ENCODE data around the gene ALDH3A1.
A peak's percentile ranks its signal among the peaks of the same experiment; 100 is the strongest.

The ALDH3A1 gene

DNA sequence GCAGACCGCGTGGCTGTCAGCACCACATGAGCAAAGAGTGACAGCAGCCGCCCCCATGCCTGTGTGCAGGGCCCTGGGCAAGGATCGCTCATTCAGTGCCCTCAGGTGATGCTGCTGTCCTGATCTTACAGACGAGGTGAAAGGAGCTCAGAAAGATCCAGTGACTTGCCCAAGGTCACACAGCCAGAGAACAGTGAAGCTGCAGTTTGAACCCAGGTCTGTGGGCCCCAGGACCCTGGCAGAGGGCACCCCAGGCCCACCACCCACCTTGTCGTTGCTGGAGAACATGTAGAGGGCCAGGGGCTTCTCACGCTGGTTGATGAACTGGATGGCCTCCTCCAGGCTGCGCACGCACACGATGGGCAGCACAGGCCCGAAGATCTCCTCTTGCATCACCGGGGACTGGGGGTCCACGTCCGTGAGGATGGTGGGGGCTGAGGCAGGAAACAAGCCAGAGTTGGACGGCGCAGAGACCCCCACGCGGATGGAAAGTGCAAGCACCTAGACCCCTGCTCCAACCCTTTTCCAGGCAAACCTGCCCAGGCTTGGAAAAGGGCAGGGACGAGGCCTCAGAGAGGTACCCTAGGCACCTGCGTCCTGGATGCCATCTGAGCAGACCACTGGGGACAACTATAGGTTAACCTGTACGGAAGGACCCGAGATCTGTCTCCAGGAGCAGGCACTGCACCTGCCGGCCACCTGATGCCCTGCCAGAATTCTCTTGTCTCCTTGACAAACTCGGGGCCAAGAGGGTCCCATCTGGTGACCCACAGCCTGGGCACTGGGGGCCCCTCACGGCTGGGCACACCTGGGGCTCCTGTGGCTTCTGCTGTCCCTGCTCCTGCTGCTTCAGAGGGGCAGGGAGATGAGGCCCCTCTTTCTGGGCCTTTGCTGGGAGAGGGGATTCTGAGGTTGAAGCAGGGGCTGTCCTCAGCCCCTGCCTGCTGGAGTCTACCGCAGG is 8.6 kb downstream of the ALDH3A1 start:
- DNase-seq, result no peak

DNA sequence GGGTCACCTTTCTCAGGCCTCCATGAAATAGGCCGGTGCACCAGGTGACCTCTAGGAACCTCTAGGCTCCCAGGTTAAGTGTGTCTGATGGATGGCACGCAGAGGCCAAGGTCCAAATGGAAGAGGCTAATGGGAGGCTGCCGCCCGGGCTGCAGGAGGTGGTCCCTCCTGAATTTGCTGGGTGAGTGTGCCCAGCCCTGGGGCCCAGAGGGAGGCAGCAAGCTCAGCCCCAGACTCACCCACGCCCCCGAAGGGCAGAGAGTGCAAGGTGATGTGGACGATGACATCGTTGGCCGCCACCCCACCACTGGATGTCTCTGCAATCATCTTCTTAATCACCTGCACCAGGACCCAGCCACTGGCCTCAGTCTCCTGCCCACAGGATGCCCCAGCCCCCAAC is 9.3 kb downstream of the ALDH3A1 start:
- no peak for DNase-seq

DNA sequence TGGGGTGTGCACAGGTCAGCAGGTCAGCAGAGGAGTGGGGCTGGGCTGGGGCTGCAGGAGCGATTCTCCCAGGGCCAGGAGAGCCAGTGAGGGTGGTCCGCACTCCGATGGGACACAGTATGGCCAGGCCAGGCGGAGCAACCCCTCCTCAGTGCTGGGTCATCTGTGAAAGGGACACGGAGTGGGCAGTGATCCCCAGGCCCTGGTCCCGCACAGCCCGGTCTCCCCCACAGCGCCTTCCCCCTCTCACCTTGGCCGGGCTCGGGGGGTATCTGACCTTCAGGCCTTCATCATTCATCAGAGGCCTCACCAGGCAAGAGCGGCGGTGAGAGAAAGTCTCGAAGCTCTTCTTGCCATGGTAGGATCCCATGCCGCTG is 10.0 kb downstream of the ALDH3A1 start:
- no peak for DNase-seq

DNA sequence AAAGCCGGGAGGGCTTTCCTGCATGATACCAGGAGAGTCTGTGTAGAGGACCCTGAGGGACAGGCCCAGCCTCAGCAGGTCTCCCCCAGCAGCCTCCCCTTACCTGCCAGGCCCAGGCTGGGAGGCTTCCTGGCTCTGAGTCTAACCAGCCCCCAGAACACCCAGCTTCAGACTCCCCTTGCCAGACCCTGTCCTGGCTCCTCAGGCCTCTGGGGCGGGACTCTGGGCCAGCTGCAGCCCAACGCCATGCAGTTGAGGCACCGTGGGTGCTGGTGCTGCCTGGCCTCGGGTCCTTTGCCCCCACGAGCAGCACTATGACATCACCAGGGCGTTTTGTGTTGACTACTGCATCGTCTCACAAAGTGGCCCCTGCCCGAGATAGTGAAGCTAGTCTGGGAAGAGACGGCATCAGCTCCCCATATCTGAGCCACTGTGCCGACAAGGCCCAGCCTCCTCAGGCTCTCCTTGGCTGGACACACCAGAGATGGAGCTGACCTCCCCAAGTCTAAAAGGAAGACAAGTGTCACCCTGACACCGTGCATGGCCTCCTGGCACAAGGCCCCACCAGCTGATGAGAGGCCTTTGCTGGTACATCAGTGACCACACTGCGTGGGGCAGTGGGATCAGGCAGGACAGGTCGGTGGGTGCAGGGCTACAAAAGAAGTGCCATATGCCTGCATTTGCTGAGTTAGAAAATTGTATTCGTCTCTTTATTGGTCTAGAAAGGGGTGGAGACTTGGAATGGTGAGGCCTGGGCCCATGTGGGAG is 10.6 kb downstream of the ALDH3A1 start:
- DNase-seq, result no peak

DNA sequence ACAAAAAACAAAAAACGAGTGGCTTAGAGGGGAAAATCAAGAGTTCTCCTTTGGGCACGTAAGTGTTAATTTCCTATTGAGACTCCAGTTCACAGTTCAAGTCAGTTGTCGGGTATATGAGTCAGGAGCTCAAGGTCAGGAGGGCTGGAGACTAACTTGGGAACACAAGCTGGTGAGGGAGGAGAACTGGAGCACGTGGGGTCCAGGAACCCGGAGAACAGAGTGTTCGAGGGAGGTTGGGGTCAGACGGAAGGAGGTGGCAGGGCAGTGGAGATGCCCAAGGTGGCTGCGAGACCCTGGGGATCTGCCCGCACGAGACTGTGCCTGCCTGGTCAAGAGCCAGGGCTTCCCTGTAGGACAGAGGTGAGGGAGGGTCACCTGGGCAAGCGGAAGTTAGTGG is 12.0 kb downstream of the ALDH3A1 start:
- DNase-seq, result no peak

DNA sequence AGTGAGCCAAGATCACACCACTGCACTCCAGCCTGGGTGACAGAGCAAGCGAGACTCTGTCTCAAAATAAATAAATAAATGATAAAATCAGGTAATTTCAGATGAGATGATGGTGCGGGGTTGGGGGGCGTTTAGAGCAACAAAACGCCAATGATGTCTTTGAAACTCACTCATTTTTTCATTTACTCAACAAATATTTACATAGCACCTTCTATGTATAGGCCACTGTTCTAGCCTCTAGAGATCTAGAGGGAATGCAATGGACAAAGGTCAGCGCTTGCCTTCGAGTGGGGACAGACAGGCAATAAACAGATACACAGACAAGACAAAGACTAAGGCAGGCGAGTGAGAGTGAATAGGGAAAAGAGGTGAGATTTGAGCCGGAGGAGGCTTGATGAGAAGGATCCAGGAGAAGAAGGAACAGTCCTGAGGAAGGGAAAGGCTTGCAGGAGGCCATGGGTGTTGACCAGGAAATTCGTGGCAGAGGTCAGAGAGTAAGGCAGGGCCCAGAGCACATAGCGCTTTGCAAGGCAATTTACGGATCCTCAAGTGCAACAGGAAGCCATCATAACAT is 14.1 kb downstream of the ALDH3A1 start:
- no peak for DNase-seq

DNA sequence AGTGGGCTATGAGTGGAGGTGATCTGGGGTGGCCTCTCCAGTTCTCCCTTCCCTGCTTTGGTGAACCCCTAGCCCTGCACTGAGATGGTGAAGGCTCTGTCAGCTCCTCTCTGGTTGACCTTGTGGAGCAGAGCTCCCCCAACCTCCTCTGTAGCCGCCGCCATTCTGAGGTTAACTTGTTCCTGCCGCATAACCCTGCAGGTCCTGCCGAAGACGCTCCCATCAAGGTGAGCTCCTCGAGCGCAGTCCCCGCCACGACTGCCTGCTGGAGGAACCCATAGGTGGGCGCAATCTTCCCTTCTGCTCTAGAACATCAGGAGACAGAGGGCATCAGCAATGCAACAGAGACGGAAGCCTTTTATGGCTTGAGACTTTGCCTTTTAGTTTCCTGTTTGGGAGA is 16.5 kb downstream of the ALDH3A1 start:
- DNase-seq, result no peak

DNA sequence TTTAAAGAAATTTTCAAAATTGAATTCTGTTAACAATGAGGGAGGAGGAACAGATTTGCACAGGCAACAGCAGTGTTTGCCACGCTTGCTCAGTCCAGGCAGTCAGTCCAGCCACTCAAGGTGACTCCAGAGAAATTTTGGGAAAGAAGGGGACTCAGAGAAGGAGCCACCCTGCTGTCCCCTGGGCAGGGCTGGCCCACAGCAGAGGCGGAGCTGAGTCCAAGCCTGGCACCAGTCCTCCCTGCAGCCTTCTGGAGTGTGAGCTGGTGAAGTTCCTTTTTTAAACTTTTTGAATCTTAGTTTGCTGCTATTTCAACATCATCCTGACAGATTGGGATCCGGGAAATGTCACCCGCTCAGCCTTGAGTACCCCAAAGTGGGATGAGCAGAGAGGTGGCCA is 17.3 kb downstream of the ALDH3A1 start:
- no peak for DNase-seq

DNA sequence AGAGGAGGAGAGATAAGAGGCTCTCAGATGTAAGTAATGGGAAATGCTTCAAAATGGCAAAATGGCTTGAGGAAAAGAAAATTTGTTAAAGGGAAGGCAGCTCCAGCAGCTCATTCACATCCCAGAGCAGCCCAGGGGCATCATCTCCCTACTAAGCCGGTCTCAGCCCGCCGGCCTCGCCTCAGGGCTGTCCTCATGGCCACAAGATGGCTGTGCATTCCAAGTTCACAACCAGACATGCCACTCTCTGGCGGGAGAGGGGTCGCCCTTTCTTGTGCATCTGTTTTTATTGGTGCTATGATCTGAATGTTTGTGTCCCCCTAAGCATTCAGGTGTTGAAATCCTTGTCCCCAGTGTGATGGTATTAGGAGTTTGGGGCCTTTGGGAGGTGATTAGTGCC is 18.2 kb downstream of the ALDH3A1 start:
- DNase-seq, result no peak

DNA sequence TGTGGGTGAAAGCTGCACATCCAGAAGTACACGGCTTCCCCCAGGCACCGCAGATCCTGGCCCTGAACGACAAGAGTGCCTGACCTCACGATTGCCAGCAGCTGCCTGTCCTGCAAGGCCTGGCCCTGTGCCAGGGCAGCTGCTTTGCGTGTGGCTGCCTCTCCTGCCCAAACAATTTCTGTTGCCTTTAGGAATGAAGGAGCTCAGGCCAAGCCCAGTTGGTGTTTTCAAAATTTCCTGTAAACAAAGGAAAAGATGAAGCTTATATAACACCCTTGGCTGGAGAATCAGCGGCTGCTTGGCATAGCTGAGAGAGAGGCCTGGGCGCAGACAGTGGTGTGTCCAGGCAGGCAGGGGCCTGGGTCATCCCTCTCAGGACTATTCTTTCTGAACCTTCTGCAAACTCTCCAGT is 20.0 kb downstream of the ALDH3A1 start:
- no peak for DNase-seq

DNA sequence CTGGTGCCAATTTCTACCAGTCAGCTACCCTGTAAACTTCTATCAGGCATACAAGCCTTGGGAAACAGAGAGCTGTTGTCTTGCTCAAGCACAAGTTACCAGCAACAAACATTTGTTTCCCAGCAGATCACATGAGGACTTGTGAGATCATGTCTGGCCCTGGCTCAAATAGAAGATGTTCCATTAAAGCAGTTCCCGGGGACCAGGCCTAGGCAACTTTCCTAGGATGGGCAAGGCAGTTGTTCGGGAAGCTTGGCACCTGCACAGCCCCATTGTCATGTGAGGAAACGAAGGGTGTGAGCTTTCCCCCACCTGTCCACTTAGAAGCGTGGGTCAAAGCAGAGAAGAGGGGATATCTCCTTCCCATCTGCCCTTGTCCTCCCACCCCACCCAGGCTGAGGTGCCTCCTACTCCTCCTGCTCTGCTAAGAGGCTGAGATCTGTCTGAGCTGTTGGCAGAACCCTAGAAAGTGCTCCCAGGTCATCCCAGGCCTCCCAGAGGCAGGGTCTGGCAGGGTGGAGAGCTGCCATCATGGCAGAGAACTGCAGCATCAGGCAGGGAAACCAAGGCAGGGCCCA is 20.5 kb downstream of the ALDH3A1 start:
- no peak for DNase-seq

DNA sequence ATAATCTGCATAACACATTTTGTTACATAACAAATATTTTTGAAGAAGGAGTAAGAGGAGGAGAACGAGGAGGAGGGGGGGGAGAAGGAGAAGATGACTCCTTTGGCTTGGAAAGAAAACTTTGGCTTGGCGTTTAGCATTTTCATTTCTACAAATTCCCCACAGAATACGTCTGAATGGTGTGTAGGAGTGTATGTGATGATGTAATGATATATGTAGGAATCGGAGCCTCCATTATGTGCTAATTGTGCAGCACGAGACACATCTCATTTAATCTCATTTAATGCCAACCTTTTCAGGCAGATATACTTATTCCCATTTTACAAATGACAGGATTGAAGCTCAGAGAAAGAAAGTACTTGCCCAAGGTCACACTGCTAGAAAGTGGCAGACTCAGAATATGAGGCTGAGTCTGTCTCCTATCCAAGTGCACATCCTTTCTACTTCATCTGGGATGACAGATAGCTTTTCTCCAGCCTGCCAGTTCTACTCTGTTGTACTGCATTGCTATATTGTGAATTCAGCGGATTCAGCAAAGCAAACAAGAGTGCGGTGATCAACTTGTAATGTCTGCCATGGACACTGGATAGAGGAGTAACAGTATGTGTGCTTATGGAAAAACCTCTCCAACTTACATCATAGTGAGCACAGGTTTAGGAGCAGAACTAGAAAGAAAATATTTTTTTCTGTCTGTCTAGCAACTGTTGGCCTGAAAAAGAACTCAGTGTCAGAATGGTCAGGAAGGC is 21.3 kb downstream of the ALDH3A1 start:
- DNase-seq, result no peak

DNA sequence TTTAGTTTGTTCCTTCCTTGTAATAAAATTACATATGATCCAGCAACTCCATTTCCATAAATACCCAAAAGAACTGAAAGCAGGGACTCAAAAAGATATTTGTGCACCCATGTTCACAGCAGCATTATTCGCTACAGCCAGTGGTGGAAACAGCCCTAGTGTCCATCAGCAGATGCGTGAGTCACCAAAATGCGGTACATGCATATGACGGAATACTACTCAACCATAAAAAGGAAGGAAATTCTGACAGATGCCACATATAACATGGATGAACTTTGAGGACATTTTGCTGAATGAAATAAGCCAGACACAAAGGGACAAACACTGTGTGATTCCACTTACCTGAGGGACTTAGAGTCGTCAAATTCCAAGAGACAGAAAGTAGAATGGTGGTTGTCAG is 22.6 kb downstream of the ALDH3A1 start:
- DNase-seq, result no peak

DNA sequence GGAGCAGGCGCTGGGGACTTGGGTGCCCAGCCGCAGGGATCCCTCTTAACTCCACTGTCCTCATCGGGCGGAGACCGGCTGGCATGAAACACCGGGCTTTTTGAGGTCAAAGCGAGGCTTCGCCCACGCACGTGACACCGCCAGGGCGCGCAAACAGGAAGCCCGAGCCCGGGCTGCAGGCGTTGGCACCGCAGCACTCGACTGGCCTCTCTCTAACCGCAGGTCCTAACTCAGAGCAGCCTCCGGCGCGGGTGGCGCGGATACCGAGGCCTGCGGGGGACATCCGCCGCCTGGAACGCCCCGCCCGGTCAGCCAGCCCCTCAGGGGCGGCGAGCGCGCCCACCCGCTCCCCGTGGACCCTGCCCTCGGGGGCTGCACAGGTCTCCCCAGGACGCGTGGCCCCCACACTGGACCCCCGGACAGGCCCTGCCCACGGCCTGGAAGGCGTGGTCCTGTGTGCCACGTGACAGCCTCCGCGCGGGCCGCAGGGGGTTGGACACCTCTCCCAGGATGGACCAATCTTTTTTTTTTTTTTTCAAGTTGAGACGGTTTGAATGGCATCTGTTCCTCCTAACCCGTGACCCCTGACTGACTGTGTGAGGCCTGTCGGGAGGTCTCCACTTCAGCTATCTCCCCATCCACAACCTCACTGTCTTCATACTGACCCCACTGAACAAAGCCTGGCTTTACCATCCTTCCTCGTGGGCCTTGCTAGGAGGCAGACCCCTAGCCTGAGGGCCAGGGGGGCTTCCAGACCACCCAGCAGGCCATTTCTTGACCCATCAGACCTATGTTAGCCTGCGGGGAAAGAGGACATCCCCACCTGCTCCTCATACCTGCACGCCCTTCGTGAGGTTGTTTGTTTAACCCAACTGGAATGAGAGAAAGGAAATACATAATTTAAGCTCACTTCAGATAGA is 23.3 kb downstream of the ALDH3A1 start:
- peak; percentile 0 for DNase-seq

DNA sequence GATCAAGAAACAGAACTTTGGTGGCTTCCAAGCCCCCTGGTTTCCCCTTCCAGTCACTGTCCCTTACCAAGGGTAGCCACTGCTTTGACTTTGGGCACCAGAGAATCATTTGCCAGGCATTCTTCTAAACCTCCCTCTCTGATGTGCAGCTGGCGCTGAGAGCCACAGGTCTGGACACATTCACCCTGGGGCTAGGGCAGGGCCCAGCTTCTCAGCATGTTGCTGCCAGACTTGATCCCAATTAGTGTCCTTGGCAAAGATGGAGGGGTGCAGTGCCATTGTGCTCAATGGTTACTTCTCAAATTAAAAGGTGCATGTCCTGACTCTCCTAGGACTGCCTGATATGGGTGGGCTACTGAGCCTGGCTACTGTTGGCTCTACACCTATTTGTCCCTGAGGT is 24.1 kb downstream of the ALDH3A1 start:
- DNase-seq, result no peak

DNA sequence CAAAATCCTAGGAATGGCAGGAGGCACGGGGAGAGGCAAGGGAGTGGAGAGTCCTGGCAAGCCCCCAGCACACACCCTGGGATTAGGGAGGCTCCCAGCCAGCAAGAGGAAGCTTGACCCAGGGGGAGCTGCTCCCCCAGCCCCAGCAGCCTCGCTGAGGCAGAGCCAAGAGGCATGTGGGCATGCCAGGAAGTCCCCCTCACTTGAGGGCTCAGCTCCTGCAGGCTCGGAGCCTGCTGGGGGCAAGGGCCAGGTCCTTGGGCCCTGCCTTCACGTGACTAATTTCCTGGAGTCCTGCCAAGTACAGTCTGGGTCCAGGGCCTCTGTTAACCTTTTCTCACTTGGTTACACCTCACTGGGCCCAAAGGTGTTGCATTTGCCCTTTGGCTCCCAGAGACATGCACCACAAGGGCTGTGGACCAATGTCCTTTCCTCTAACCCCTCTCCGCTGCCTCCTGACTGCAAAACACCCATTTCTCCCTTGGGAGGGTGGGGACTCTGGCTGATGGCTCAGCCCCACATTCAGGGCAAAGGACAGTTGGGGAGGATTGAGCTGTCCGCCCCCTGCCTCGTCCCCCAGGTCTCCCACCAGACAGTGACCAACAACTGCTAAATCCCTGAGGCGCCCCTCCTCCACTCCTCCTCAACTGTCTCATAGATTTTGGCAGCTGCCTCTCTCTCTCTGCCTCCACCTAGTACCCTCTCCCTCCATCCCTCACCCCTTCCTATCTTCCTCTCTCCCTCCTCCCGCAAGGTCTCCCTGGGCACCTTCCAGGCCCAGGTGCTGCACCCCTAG is 27.3 kb downstream of the ALDH3A1 start:
- DNase-seq, result no peak

DNA sequence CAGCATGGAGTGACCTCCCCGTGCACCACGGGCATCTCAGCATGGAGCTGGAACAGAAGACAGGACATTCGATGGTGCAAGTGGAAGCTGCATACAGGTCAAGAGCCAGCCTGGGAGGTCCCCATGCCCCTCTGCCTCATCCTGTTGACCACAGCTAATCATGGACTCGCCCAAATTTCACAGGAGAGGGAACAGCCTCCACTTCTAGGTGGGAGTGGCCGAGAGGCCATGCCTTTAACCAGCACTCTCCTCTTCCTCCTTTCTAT is 28.0 kb downstream of the ALDH3A1 start:
- no peak for DNase-seq

DNA sequence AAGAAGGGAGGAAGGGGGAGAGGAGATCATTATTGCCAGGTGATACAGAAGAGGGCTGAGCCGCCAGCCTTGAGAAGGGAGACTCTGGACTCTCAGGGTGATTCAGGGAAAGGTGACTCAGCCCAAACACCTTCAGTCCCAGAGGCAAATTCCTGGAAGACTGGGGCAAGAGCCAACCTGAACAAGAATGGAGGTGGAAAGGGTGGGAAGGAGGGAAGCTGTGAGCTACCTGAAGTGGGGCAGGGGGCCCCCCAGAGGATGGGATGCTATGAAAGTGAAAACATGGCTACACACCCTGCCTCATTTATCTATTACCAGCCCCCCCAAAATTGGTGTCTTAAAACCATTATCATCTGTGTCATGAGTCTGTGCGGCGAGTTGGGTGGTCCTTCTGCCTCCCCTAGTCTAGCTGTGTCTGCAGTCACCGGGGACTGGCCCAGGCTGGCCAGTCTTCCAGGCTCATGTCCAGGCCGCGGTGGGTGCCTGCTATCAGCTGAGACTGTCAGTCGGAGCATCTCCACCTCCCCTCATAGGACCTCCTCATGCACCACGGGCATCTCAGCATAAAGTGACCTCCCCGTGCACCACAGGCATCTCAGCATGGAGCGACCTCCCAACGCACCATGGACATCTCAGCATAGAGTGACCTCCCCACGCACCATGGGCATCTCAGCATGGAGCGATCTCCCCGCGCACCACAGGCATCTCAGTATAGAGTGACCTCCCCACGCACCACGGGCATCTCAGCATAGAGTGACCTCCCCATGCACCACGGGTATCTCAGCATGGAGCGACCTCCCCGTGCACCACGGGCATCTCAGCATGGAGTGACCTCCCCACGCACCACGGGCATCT is 28.5 kb downstream of the ALDH3A1 start:
- no peak for DNase-seq

DNA sequence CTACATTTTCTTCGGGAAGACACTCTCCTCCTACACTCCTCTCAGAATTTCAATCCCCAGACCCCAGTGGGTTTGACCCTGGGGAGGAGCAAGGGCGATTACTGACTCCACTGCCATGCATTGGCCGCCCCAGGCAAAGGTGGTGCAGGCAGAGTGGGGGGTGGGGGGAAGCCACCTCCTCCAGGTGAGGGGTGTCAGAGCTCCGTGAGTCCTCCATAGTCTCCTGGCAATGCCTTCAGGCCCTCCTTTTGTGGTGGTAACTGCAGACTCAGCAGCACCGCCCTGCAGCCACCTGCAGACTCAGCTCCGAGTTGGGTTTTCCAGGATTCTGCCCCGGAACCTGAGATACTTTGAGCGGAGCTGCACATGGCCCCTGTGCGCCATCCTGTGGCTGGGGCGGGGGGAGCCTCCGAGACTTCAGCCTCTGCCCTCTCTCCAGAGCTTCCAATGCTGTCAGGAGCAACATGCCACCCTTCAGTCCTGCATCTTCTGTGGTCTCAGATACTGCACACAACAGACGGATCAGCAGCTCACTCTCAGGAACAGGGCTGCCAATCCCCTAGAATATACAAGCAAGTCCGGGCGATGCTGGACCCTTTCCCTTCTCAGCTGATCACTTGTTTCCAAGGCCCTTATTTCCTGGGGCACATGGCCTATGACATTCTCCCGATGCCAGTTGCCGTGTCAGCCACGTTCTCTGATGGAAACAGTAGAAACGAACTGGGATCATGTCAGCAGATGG is 29.3 kb downstream of the ALDH3A1 start:
- DNase-seq, result no peak
